A549 (cell line): ENCODE results near the gene MYO1D. TPM values are rescaled to one million over a fixed set of nuclear protein-coding genes. Genes with fewer than 3 reads are reported as not detected.

Source experiments
- ATAC-seq, 2 experiments: fragments of 200-7000 bp in 1 of 2; fragments of >200 bp in 1 of 2; cut with Nextera tagmentation in 1 of 2; cut with Tn5 transposase in 1 of 2; 3 replicates each; pipeline versions ENCODE4 v1.8.0 to v1.9.1; 2018 to 2020; ENCODE audit warnings: mild to moderate bottlenecking in 1 of 2, moderate library complexity in 1 of 2
- CTCF ChIA-PET: fragments of 300-600 bp; sonication (Branson Sonifier 250); formaldehyde crosslinking; extraction: SDS; loops from one replicate; lab custom pipeline; 2021; ENCODE audit warnings: antibody characterized with exemption, inconsistent platforms; lab: Yijun Ruan, JAX
- POLR2A ChIA-PET: fragments of 350-600 bp; formaldehyde crosslinking; extraction: SDS; loops from one replicate; lab custom pipeline; 2021; ENCODE audit warnings: antibody characterized with exemption, inconsistent platforms; lab: Yijun Ruan, JAX
- DNase-seq, 2 experiments: peaks; one replicate each; pipeline versions ENCODE4 v3.0.0 to v3.0.0-alpha.2; 2011 to 2016; ENCODE audit warnings: low read depth in 1 of 2, low spot score in 1 of 2
- FAIRE-seq: peaks from 2 replicates; lab custom pipeline; 2011; peaks lifted over from hg19 to GRCh38; lab: Jason Lieb, UNC
- H3K27ac ChIP-seq, 2 experiments: fragments of >200 bp; sonication (Bioruptor Twin); formaldehyde crosslinking; 3 replicates each; pipeline ENCODE4 v1.5.1; 2016 to 2017
- H3K4me1 ChIP-seq: fragments of >200 bp; sonication (Bioruptor Twin); formaldehyde crosslinking; 3 replicates; pipeline ENCODE4 v1.6.1; 2016
- H3K4me2 ChIP-seq: fragments of >200 bp; sonication (Bioruptor Twin); formaldehyde crosslinking; 3 replicates; pipeline ENCODE4 v1.6.1; 2016
- H3K4me3 ChIP-seq: fragments of >200 bp; sonication (Bioruptor Twin); formaldehyde crosslinking; 3 replicates; pipeline ENCODE4 v1.5.1; 2016
- H3K9me3 ChIP-seq: fragments of >200 bp; sonication (Bioruptor Twin); formaldehyde crosslinking; 3 replicates; pipeline ENCODE4 v1.6.1; 2016
- CEBPB ChIP-seq, 2 experiments: fragments of >200 bp in 1 of 2; sonication (Bioruptor Twin) in 1 of 2; formaldehyde crosslinking in 1 of 2; IDR thresholded peaks; 2 replicates each; pipeline ENCODE4 v1.6.1; 2012 to 2016
- CHD4 ChIP-seq: fragments of 200-600 bp; sonication (generic); IDR thresholded peaks from 2 replicates; pipeline ENCODE4 v1.6.1; 2016; ENCODE audit warnings: antibody characterized with exemption, mild to moderate bottlenecking, borderline replicate concordance
- HOXA7 ChIP-seq: fragments of 250-450 bp; sonication (Bioruptor Pico); IDR thresholded peaks from 2 replicates; pipeline ENCODE4 v1.5.0; 2020; ENCODE audit warnings: mild to moderate bottlenecking, moderate library complexity
- HOXB13 ChIP-seq: fragments of 250-450 bp; sonication (Bioruptor Pico); IDR thresholded peaks from 2 replicates; pipeline ENCODE4 v1.5.0; 2020; ENCODE audit warnings: low read depth, mild to moderate bottlenecking, moderate library complexity
- JUNB ChIP-seq: fragments of >200 bp; sonication (Bioruptor Twin); formaldehyde crosslinking; IDR thresholded peaks from 2 replicates; pipeline ENCODE4 v1.6.1; 2016
- KDM5A ChIP-seq: fragments of 200-600 bp; sonication (generic); IDR thresholded peaks from 2 replicates; pipeline ENCODE4 v1.6.1; 2016; ENCODE audit warnings: antibody characterized with exemption, mild to moderate bottlenecking
- MAZ ChIP-seq: fragments of 150-350 bp; IDR thresholded peaks from 2 replicates; pipeline ENCODE4 v1.6.1; 2014; ENCODE audit warnings: antibody characterized with exemption, low read depth, low read length, borderline replicate concordance
- NR3C1 ChIP-seq: fragments of >200 bp; sonication (Bioruptor Twin); formaldehyde crosslinking; IDR thresholded peaks from 3 replicates; pipeline ENCODE4 v1.6.1; 2017
- POLR2AphosphoS2 ChIP-seq: conservative IDR thresholded peaks from 2 replicates; pipeline ENCODE4 v1.6.1; 2012; ENCODE audit warnings: low read length, improper control_type of control experiment, inconsistent platforms
- RAD21 ChIP-seq, 2 experiments: fragments of >200 bp in 1 of 2; sonication (Bioruptor Twin) in 1 of 2; formaldehyde crosslinking in 1 of 2; IDR thresholded peaks in 1 of 2; conservative IDR thresholded peaks in 1 of 2; 2 replicates in 1 of 2; 3 replicates in 1 of 2; pipeline ENCODE4 v1.6.1; 2012 to 2018; ENCODE audit warnings: inconsistent platforms in 1 of 2
- SMC3 ChIP-seq: fragments of >200 bp; sonication (Bioruptor Twin); formaldehyde crosslinking; IDR thresholded peaks from 3 replicates; pipeline ENCODE4 v1.6.1; 2018; ENCODE audit warnings: inconsistent platforms
- SREBF2 ChIP-seq: fragments of 450-650 bp; IDR thresholded peaks from 2 replicates; pipeline ENCODE4 v1.6.1; 2014; ENCODE audit warnings: mild to moderate bottlenecking, moderate library complexity
- TP53 ChIP-seq: fragments of 250-450 bp; sonication (Bioruptor Pico); IDR thresholded peaks from 2 replicates; pipeline ENCODE4 v1.5.0; 2021; ENCODE audit warnings: mild to moderate bottlenecking, moderate library complexity
- ZSCAN20 ChIP-seq: fragments of 250-450 bp; sonication (Bioruptor Pico); IDR thresholded peaks from 2 replicates; pipeline ENCODE4 v1.8.0; 2022; ENCODE audit warnings: mild to moderate bottlenecking, moderate library complexity
- WGBS: methylation state at CpG from one replicate; pipeline ENCODE4 v1.1.6; 2017; ENCODE audit errors: missing lambda C conversion rate; 5-methylcytosine and 5-hydroxymethylcytosine counted together
- polyA plus RNA-seq, 4 experiments: library from polyadenylated mRNA; depleted of rRNA in 3 of 4; stranded (reverse); fragments of >200 nt; fragmentation: RNase III in 1 of 4; extraction: RNeasy Plus Mini Kit Qiagen cat#74134 plus additional on column Dnase treatment in 1 of 4; gene quantifications; 2 replicates in 3 of 4; 3 replicates in 1 of 4; pipeline ENCODE4 v1.2.3, GENCODE V29; 2011 to 2017
- TF ChIP-seq, protein P1 (sequence below): fragments of 200-600 bp; sonication (generic); IDR thresholded peaks from 2 replicates; pipeline ENCODE4 v1.6.1; 2016; ENCODE audit warnings: antibody characterized with exemption, mild to moderate bottlenecking, moderate library complexity
- TF ChIP-seq, protein P2 (sequence below): IDR thresholded peaks from 2 replicates; pipeline ENCODE4 v1.6.1; 2012; ENCODE audit warnings: low read depth, borderline replicate concordance
- TF ChIP-seq, protein P3 (sequence below): fragments of 450-650 bp; IDR thresholded peaks from 2 replicates; pipeline ENCODE4 v1.6.1; 2014; ENCODE audit warnings: antibody characterized with exemption
- TF ChIP-seq, protein P4 (sequence below): IDR thresholded peaks from 2 replicates; pipeline ENCODE4 v1.6.1; 2012
- TF ChIP-seq, protein P5 (sequence below): fragments of >200 bp; sonication (Bioruptor Twin); formaldehyde crosslinking; IDR thresholded peaks from 3 replicates; pipeline ENCODE4 v1.5.1; 2016

MYO1D gene
- polyA plus RNA-seq, 2 of the 4 experiments (the other 2 are of a cell fraction) = 2.8 to 4.2 TPM

DNA sequence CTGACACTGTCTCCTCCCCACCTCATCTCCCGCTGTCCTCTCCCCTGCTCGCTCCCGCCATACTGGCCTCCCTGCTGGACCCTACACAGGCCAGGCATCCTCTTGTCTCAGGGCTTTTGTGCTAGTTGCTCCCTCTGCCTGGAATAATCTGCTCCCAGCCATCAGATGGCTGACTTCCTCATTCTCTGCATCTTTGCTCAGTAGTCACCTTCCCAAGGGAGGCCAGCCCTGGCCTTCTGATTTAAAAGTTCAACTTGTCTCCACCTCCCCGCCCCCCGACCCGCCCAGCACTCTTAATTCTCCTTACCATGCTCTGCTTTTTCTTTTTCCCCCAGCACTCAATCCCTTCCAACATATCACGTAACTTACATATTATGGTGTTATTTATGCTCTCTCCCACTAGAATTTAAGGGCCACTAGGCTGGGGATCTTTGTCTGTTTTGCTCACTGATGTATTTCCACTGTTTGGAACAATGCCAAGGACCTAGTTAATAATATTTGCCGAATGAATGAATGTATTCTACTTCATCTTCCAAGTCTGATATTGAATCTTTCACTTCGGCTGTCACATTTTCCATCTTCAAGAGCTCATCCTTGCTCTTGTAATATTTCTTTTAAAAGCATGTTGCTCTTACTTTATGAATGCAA lies 211.9 kb downstream of the MYO1D start (continued):
- TF ChIP-seq, protein P1, sequence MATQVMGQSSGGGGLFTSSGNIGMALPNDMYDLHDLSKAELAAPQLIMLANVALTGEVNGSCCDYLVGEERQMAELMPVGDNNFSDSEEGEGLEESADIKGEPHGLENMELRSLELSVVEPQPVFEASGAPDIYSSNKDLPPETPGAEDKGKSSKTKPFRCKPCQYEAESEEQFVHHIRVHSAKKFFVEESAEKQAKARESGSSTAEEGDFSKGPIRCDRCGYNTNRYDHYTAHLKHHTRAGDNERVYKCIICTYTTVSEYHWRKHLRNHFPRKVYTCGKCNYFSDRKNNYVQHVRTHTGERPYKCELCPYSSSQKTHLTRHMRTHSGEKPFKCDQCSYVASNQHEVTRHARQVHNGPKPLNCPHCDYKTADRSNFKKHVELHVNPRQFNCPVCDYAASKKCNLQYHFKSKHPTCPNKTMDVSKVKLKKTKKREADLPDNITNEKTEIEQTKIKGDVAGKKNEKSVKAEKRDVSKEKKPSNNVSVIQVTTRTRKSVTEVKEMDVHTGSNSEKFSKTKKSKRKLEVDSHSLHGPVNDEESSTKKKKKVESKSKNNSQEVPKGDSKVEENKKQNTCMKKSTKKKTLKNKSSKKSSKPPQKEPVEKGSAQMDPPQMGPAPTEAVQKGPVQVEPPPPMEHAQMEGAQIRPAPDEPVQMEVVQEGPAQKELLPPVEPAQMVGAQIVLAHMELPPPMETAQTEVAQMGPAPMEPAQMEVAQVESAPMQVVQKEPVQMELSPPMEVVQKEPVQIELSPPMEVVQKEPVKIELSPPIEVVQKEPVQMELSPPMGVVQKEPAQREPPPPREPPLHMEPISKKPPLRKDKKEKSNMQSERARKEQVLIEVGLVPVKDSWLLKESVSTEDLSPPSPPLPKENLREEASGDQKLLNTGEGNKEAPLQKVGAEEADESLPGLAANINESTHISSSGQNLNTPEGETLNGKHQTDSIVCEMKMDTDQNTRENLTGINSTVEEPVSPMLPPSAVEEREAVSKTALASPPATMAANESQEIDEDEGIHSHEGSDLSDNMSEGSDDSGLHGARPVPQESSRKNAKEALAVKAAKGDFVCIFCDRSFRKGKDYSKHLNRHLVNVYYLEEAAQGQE = no peak
- TF ChIP-seq POLR2AphosphoS2 = no peak
- TF ChIP-seq NR3C1 = no peak
- TF ChIP-seq KDM5A = no peak
- TF ChIP-seq HOXB13 (CRISPR knock-in tag) = no peak

DNA sequence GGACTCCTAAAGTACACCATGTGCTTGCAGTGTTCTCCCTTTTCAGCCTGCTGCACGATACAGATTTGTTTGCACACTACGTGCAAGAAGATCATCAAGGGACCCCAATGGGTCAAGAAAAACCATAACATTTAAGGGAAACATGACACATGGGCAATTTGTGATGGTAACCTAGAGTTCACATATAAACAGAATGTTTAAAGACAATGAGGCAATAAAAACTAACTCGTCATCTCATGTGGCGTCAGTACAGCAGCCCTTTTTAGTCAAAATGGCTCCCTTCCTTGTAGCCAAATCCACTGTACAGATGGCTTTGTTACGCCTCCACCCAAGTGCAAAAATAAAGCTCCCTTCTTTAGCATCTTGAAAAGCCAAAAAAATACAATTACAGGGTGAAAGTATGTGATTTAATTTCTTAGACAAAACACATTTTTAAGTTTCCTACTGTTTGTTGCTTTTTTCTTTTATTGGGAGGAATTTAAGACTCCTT lies 216.4 kb downstream of the MYO1D start:
- no peak for TF ChIP-seq TP53 (CRISPR knock-in tag)
- TF ChIP-seq CHD4 = no peak
- TF ChIP-seq JUNB = no peak
- TF ChIP-seq RAD21 (conservative IDR thresholded peaks at IDR 0.05 in 1 of 2, IDR thresholded peaks at IDR 0.05 in 1 of 2) = no peak
- TF ChIP-seq, protein P2, sequence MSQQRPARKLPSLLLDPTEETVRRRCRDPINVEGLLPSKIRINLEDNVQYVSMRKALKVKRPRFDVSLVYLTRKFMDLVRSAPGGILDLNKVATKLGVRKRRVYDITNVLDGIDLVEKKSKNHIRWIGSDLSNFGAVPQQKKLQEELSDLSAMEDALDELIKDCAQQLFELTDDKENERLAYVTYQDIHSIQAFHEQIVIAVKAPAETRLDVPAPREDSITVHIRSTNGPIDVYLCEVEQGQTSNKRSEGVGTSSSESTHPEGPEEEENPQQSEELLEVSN = no peak
- no peak for TF ChIP-seq MAZ
- TF ChIP-seq ZSCAN20 = no peak
- TF ChIP-seq, protein P3, sequence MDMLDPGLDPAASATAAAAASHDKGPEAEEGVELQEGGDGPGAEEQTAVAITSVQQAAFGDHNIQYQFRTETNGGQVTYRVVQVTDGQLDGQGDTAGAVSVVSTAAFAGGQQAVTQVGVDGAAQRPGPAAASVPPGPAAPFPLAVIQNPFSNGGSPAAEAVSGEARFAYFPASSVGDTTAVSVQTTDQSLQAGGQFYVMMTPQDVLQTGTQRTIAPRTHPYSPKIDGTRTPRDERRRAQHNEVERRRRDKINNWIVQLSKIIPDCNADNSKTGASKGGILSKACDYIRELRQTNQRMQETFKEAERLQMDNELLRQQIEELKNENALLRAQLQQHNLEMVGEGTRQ = no peak
- no peak for TF ChIP-seq HOXA7 (CRISPR knock-in tag)
- TF ChIP-seq SREBF2 = no peak
- TF ChIP-seq CEBPB (IDR thresholded peaks at IDR 0.05) = no peak
- TF ChIP-seq, protein P4, sequence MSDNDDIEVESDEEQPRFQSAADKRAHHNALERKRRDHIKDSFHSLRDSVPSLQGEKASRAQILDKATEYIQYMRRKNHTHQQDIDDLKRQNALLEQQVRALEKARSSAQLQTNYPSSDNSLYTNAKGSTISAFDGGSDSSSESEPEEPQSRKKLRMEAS = no peak
- 69% methylated on average over 5 of the region's 5 CpGs for WGBS
- no peak overlapping the region for H3K4me3 ChIP-seq
- FAIRE-seq (no peak), ATAC-seq (no peak), DNase-seq (no peak)
- no peaks in the 10 kb centered on the region for H3K9me3 ChIP-seq
- no peak overlapping the region for H3K27ac ChIP-seq
- H3K4me1 ChIP-seq = no peaks in the 10 kb centered on the region
- H3K4me2 ChIP-seq = no peak overlapping the region
- ChIA-PET POLR2A (no interaction called here), CTCF (interaction anchor here (1.2 kb wide), 1 partner anchor 10 kb away, joined by 3 read pairs; no protein-coding TSS in a partner anchor)

DNA sequence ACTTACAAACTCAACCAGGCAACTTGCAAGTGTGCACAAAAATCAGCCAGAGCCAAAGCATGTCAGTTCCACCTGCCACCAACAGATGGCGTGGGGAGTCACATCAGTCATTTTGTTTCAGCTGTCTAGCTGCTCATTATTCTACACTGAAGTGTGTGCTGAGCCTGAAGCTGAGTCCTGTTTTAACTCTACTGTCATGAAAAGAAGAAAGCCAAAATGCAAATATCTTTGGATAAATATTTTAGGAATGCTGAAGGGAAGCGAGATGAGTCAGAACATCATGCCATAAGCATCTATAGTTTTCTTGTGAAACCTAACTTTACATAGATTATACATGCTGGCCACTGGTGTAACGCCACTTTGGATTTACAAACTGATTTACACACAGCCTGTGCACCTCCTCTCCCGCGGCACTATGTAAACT lies 217.5 kb downstream of the MYO1D start:
- Histone ChIP-seq H3K4me3 (no peak overlapping the region), H3K9me3 (no peaks in the 10 kb centered on the region), H3K4me2 (no peak overlapping the region), H3K4me1 (no peaks in the 10 kb centered on the region), H3K27ac (no peak overlapping the region)
- DNase-seq (peak; percentile 78 to 84), FAIRE-seq (peak; percentile 88), ATAC-seq (peak; percentile 78 to 95)
- peak; percentile 75 for TF ChIP-seq SMC3
- no peak for TF ChIP-seq KDM5A
- TF ChIP-seq RAD21 (conservative IDR thresholded peaks at IDR 0.05 in 1 of 2, IDR thresholded peaks at IDR 0.05 in 1 of 2) = peak; percentile 55 to 65; a peak in 4 of 5 replicates
- TF ChIP-seq, protein P5, sequence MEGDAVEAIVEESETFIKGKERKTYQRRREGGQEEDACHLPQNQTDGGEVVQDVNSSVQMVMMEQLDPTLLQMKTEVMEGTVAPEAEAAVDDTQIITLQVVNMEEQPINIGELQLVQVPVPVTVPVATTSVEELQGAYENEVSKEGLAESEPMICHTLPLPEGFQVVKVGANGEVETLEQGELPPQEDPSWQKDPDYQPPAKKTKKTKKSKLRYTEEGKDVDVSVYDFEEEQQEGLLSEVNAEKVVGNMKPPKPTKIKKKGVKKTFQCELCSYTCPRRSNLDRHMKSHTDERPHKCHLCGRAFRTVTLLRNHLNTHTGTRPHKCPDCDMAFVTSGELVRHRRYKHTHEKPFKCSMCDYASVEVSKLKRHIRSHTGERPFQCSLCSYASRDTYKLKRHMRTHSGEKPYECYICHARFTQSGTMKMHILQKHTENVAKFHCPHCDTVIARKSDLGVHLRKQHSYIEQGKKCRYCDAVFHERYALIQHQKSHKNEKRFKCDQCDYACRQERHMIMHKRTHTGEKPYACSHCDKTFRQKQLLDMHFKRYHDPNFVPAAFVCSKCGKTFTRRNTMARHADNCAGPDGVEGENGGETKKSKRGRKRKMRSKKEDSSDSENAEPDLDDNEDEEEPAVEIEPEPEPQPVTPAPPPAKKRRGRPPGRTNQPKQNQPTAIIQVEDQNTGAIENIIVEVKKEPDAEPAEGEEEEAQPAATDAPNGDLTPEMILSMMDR = peak; percentile 73
- POLR2A ChIA-PET = no interaction called here
- CTCF ChIA-PET = interaction anchor here (0.6 to 3.2 kb wide), 38 partner anchors 8 to 1132 kb away, joined by 3 to 17 read pairs (median 4); partner anchors contain the start of gene CDK5R1
- 18% methylated on average over 5 of the region's 5 CpGs for WGBS
